ENCODE data around the gene MRPL52.
"Not testable (repeated sequence)": the region's sequence is repeated elsewhere in the genome, so short reads cannot be mapped to it uniquely, and the experiment has no call there.

Gene MRPL52

GRCh38 chr14:22847661-22848341 lies 18.1 kb downstream of the MRPL52 start:
- Mint-ChIP-seq H3K4me3 (no peak overlapping the region), H3K36me3 (ENCODE audit: insufficient read depth) (no peaks in the 10 kb centered on the region)

GRCh38 chr14:22848351-22849164 lies 18.9 kb downstream of the MRPL52 start:
- peaks cover 6 to 7% of the 10 kb centered on the region in 2 donors for H3K4me1 Mint-ChIP-seq (ENCODE audit: low read depth in 2 of 2)
- no peak overlapping the region for H3K4me3 Mint-ChIP-seq
- no peak overlapping the region for H3K27ac Mint-ChIP-seq
- peaks cover under 1% of the 10 kb centered on the region for H3K36me3 Mint-ChIP-seq (ENCODE audit: insufficient read depth)
- no peak for ATAC-seq (replicated peaks)
- no peak for DNase-seq
- no peaks in the 10 kb centered on the region for H3K9me3 Mint-ChIP-seq
- H3K27me3 Mint-ChIP-seq: peaks cover 38 to 63% of the 10 kb centered on the region in 2 donors

More at GRCh38 chr14:22847661-22848341, 18.1 kb downstream of the MRPL52 start:
- ATAC-seq (replicated peaks): no peak
- Mint-ChIP-seq H3K9me3 (no peaks in the 10 kb centered on the region), H3K27ac (no peak overlapping the region), H3K27me3 (peaks cover 43 to 71% of the 10 kb centered on the region in 2 donors), H3K4me1 (ENCODE audit: low read depth in 2 of 2) (peaks cover under 1 to 1% of the 10 kb centered on the region in 2 donors)
- DNase-seq: no peak

- DNase-seq (no peak), ATAC-seq (replicated peaks) (no peak)
- no peaks in the 10 kb centered on the region for H3K9me3 Mint-ChIP-seq
- H3K27me3 Mint-ChIP-seq: peaks cover 37 to 56% of the 10 kb centered on the region in 2 donors
- no peak overlapping the region for H3K4me3 Mint-ChIP-seq
- no peak overlapping the region for H3K27ac Mint-ChIP-seq
- peaks cover 2% of the 10 kb centered on the region for H3K36me3 Mint-ChIP-seq (ENCODE audit: insufficient read depth)
- peaks cover 6 to 7% of the 10 kb centered on the region in 2 donors for H3K4me1 Mint-ChIP-seq (ENCODE audit: low read depth in 2 of 2)
Measured at GRCh38 chr14:22849212-22849819, 19.6 kb downstream of the MRPL52 start.

- Mint-ChIP-seq H3K4me3 (no peak overlapping the region), H3K36me3 (ENCODE audit: insufficient read depth) (peaks cover 6% of the 10 kb centered on the region), H3K9me3 (no peaks in the 10 kb centered on the region), H3K27ac (no peak overlapping the region), H3K4me1 (ENCODE audit: low read depth in 2 of 2) (peaks cover 6 to 7% of the 10 kb centered on the region in 2 donors), H3K27me3 (peaks cover 29 to 53% of the 10 kb centered on the region in 2 donors)
- DNase-seq (no peak), ATAC-seq (replicated peaks) (no peak)
Measured at GRCh38 chr14:22850944-22851764, 21.5 kb downstream of the MRPL52 start.

- H3K27ac Mint-ChIP-seq; H3K9me3 Mint-ChIP-seq; DNase-seq; H3K4me3 Mint-ChIP-seq; H3K4me1 Mint-ChIP-seq (ENCODE audit: low read depth in 2 of 2); ATAC-seq (replicated peaks); H3K36me3 Mint-ChIP-seq (ENCODE audit: insufficient read depth): not testable (repeated sequence)
- peaks cover 26 to 49% of the 10 kb centered on the region in 2 donors for H3K27me3 Mint-ChIP-seq
Measured at GRCh38 chr14:22852178-22852577, 22.5 kb downstream of the MRPL52 start.

GRCh38 chr14:22852599-22852939 lies 22.9 kb downstream of the MRPL52 start:
- no peak for ATAC-seq (replicated peaks)
- Mint-ChIP-seq H3K27me3 (peaks cover 23 to 45% of the 10 kb centered on the region in 2 donors), H3K4me3 (no peak overlapping the region)

GRCh38 chr14:22852940-22853767 lies 23.5 kb downstream of the MRPL52 start:
- ATAC-seq (replicated peaks) (peak; percentile 92), DNase-seq (peak; percentile 91 to 93 (median 93))
- Mint-ChIP-seq H3K27me3 (peaks cover 19 to 39% of the 10 kb centered on the region in 2 donors), H3K4me1 (ENCODE audit: low read depth in 2 of 2) (peaks cover 9 to 10% of the 10 kb centered on the region in 2 donors), H3K4me3 (peak overlapping the region; percentile 80 to 84), H3K9me3 (no peaks in the 10 kb centered on the region), H3K27ac (peak overlapping the region in 1 of 2 donors; percentile 68), H3K36me3 (ENCODE audit: insufficient read depth) (peaks cover 11% of the 10 kb centered on the region)

More at GRCh38 chr14:22852599-22852939, 22.9 kb downstream of the MRPL52 start:
- no peak for DNase-seq
- Mint-ChIP-seq H3K9me3 (no peaks in the 10 kb centered on the region), H3K4me1 (ENCODE audit: low read depth in 2 of 2) (peaks cover 6 to 7% of the 10 kb centered on the region in 2 donors), H3K36me3 (ENCODE audit: insufficient read depth) (peaks cover 6% of the 10 kb centered on the region), H3K27ac (peak overlapping the region in 1 of 2 donors; percentile 68)

GRCh38 chr14:22854296-22854695 lies 24.6 kb downstream of the MRPL52 start:
- DNase-seq; H3K4me3 Mint-ChIP-seq; H3K9me3 Mint-ChIP-seq; H3K27ac Mint-ChIP-seq; ATAC-seq (replicated peaks): not testable (repeated sequence)
- Mint-ChIP-seq H3K27me3 (peaks cover 10 to 28% of the 10 kb centered on the region in 2 donors), H3K36me3 (ENCODE audit: insufficient read depth) (peaks cover 18% of the 10 kb centered on the region), H3K4me1 (ENCODE audit: low read depth in 2 of 2) (peaks cover 15 to 17% of the 10 kb centered on the region in 2 donors)

GRCh38 chr14:22854963-22855724 lies 25.5 kb downstream of the MRPL52 start:
- no peak for ATAC-seq (replicated peaks)
- Mint-ChIP-seq H3K4me1 (ENCODE audit: low read depth in 2 of 2) (peaks cover 15 to 17% of the 10 kb centered on the region in 2 donors), H3K36me3 (ENCODE audit: insufficient read depth) (peaks cover 18% of the 10 kb centered on the region), H3K27ac (no peak overlapping the region), H3K4me3 (no peak overlapping the region), H3K9me3 (no peaks in the 10 kb centered on the region), H3K27me3 (peaks cover 10 to 22% of the 10 kb centered on the region in 2 donors)
- no peak for DNase-seq

GRCh38 chr14:22856428-22856827 lies 26.7 kb downstream of the MRPL52 start:
- ATAC-seq (replicated peaks): no peak
- no peaks in the 10 kb centered on the region for H3K9me3 Mint-ChIP-seq
- H3K27ac Mint-ChIP-seq: no peak overlapping the region
- peaks cover 24% of the 10 kb centered on the region for H3K36me3 Mint-ChIP-seq (ENCODE audit: insufficient read depth)
- no peak for DNase-seq
- H3K4me1 Mint-ChIP-seq (ENCODE audit: low read depth in 2 of 2): peaks cover 15 to 17% of the 10 kb centered on the region in 2 donors
- H3K27me3 Mint-ChIP-seq: peaks cover 13 to 30% of the 10 kb centered on the region in 2 donors
- no peak overlapping the region for H3K4me3 Mint-ChIP-seq

GRCh38 chr14:22860377-22860776 lies 30.7 kb downstream of the MRPL52 start:
- not testable (repeated sequence) for H3K4me3 Mint-ChIP-seq; H3K9me3 Mint-ChIP-seq; ATAC-seq (replicated peaks); DNase-seq; H3K27ac Mint-ChIP-seq
- Mint-ChIP-seq H3K27me3 (peaks cover 20 to 31% of the 10 kb centered on the region in 2 donors), H3K36me3 (ENCODE audit: insufficient read depth) (peaks cover 21% of the 10 kb centered on the region), H3K4me1 (ENCODE audit: low read depth in 2 of 2) (peaks cover 11 to 12% of the 10 kb centered on the region in 2 donors)
